NCI-H2196 treated with DMSO at 0.1 percent for 48 hours (cell line): ENCODE data around the gene PRM1.

ENCODE experiments used
- DNase-seq: peaks from one replicate; lab custom pipeline; 2025; ENCODE audit not compliant: unreplicated experiment; lab: John Stamatoyannopoulos, UW

PRM1 gene

DNA sequence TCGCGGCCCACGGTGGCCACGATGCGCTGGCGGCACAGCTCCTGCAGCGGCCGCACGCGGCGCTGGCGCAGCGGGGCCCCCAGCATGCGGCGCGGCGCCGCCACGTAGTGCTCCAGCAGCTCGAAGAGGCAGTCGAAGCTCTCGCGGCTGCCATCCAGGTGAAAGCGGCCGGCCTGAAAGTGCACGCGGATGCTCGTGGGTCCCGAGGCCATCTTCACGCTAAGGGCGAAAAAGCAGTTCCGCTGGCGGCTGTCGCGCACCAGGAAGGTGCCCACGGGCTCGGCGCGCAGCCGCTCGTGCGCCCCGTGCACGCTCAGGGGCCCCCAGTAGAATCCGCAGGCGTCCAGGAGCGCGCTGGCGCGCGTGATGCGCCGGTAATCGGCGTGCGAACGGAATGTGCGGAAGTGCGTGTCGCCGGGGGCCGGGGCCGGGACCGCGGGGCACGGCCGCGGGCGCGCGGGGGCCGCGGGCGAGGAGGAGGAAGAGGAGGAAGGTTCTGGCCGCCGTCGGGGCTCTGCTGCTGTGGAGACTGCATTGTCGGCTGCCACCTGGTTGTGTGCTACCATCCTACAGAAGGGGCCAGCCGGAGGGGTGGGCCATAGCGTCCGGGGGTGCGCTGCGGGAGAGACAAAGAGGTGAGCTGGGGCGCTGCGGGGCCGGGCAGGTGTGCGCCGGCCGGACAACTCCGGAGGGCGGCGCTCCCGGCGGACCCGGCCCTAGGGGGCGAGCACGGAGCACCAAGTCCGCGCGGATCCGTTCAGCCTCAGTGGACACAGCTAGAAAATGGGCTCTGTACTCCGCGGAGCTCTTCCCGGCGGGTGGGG is 26.0 kb downstream of the PRM1 start:
- DNase-seq = no peak

DNA sequence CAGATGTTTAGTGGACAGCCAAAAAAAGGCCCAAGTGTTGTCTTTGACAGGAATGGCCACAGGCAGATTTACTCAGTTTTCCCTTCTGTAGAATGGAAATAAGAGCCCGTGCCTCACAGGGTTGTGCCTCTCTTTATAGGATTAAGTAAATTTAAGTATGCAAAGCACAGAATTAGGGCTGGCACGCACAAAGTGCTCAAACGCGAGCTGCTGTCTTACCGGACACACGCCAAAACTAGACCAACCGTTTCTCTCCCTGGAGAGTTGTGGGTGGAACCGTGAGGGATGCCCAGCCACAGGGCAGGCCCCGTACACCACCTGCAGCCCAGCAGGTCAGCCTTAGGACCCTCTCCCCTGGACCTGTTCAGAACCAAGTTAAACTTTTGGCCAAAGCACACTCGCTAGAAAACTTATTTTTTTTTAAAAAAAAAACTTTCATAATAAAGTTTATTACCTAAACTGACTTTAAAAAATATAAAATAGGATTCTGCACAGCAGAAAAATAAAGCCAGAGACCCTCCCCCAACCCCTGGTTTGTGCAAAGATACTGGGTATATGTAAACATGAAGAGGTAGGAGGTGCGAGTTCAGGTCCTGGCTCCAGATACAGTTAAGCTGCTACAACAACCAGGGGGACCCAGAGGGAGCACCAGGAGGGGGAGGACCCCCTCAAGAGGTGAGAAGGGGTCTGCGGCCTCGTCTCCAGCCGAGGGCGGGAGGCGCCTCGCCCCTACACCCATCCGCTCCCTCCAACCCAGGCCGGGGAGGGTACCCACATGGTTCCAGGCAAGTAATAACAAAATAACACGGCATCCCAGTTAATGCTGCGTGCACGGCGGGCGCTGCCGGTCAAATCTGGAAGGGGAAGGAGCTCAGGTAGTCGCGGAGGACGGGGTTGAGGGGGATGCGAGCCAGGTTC is 26.9 kb downstream of the PRM1 start:
- DNase-seq = no peak

DNA sequence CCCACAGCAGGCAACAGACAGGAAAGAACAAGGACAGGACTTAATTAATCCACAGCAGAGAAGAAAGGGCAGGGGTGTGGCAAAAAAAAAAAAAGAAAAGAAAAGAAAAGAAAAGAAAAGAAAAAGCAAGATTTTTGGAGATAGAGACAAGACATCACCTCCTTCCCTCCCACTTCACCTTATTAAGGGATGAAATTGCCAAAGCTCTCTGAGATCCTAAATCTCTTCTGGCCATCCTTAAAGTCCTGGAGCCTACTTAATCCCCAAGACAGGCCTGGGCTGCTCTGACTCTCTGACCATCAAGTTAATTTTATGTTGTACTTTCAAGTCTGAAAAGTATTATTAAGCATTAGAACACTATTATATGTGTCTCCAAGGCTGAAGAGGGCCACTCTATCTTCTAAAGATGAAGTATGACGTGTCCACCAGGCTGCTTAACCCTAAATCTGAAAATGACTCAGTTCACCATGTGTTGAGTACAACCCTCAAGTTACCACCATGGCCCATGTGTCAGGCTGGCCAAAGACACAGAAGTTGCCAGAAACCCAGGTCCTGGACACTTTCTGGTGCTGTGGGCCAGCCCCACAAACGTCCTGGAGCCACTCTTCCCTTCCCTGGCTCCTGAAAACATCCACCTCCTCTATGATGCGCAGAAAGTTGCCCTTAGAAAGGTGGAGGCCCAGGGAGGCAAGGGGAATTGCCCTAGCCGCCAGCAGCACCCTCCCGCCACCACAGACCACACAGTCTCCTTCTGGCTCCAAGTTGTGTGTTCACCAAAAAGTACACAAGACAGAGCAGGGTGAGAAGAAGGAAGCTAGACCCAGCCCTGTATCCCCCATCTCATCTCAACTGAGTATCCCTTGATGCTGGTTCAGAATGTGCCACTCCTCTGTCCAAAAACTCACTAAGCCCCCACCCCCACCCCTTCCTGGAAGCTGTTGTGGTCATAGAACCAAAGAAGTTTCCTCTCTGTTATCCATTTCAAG is 27.8 kb downstream of the PRM1 start:
- no peak for DNase-seq

DNA sequence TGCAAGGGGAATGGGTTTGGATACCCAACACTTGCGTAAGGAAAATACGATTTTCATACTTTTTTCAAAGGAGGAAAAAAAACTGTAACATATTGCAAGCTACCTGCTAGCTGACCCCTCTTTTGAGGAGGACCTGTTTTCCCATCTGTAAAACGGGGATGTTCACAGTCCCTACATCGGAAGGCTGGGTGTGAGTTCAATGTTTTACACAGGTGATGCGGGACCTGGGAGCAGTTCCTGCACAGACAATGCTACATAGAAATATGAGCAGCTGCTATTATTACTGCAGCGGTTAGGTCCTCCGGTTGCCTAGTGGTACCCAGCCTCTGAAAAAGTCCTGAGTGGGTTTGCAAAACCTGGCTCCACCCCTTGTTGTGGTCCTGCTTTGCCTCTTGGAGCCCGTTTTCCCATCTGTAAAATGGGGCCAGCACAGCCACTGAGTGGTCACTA is 28.6 kb downstream of the PRM1 start:
- DNase-seq = no peak

DNA sequence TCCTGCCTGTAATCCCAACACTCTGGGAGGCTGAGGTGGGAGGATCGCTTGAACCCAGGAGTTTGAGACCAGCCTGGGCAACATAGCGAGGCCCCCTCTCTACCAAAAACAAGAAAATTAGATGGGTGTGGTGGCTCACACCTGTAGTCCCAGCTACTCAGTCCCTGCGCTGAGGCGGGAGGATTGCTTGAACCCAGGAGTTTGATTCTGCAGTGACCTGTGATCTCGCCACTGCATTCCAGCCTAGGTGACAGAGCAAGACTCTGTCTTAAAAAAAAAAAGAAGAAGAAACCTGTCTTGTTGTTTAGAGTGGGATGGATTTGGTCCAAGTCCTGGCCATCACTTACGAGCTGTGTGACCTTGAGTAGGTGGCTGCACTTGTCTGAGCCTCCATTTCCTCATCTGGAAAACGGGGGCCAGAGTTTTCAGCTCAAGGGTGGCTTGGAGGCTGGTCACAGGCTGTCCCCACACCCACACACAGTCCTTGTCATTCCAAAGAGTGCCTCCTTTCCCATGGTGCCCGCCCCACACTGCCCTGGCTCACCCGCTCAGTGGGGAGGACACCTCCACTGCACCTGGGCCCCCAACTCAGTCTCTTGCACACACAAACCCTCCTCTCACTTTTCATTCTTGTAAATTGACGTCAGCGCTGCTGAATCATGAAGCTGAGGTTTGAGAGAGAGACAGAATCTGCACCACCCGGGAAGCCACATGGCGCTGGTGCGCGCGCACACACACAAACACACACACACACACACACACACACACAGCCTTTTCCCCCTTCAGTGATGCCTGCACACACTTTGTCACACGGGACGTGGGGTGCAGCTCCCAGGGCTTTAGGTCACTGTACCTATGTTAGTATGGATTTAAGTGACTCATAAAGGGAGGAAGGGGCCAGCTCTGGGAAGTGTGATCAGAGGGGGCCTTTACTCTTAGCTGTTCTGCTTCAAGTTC is 29.3 kb downstream of the PRM1 start:
- DNase-seq = no peak

DNA sequence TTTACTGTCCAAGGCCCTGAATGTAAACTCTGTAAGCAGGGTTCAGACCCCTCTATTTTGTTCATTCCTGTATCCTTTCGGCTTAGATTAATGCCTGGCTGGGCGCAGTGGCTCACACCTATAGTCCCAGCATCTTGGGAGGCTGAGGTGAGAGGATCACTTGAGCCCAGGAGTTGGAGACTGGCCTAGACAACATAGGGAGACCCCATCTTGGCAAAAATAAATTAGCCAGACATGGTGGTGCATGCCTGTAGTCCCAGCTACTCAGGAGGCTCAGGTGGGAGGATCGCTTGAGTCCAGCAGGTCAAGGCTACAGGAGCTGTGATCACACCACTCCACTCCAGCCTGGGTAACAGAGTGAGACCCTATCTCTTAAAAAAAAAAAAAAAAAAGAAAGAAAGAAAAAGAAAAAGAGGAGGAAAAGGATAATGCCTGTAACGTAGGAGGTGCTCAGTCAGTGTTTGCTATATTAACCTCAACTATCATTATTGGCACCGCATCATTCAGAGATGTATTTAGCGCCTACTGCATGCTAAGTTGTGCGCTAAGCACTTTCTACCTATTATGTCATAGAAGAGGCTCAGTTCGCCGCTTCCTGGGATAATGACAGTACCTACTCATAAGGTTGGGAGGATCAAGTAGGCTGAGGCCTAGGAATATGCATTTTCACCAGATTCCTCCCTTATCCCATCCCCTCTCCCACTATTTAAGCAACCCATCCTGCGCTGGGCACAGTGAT is 30.2 kb downstream of the PRM1 start:
- DNase-seq = no peak

DNA sequence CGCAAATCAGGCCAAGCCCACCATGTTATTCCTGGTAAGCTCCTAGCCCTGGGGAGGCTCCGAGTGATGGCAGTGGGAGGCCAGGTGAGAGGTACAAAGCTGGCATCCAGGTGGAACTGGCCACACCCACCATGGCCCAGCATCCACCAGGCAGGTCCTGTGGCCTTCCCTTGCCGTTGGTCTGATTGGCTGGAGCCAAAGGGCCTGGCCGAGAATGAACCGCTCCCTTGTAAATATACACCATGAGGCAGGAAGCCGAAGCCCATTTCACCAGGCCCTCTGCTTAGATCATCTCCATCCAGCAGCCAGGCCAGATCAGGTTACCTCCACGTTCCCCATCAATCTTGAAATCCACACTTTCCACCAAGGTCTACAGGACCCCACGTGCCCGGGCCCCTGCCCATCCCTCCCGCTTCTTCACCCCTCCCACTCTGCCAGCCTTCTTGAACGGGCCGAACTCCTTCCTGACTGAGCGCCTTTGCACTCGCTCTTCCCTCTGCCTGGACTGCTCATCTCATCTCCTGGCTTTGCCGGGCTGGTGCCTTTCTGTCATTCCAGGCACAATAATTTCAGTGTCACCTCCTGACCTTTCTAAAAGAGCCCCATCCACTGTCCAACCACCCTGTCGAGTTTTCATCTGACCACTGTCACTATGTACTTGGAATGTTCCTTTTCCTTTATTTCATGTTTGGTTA is 30.9 kb downstream of the PRM1 start:
- peak; percentile 85 for DNase-seq

DNA sequence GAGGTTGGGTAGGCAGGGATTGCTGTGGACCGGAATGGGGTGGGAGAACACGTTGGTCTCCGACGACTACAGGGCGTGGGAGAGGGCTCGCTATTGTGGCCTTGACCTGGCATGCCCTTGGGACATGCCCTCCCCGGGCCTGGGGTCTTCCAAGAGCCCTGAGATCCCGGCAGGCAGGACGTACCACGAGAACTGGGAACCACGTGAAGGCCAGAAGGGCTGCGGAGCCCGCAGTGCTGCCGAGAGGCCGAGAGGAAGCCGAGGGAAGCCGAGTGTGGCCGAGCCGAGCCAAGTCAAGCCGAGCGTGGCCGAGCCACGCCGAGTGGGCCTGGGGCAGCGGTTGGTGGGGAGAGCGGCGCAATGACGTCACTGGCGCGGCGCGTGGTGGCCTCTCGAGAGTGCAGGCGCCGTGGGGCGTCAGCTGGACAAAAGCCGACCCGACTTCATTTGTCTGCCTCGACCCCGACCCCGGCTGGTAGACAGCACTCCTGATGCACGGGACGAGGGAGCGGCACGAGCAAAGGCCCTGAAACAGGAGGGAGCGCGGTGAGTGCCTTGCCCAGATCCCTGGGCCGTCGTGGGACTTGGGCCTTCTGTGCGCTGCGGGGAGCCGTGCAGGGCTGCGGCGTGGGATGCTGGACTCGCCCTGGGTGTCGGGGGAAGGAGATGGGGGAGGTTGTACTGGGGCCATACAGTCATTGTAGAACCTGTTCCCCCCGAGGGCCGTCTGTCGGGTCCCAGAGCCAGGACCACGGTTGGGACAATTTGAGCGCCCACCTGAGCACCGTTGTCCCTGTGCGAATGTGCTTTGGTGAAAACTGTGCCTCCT is 31.7 kb downstream of the PRM1 start:
- no peak for DNase-seq

DNA sequence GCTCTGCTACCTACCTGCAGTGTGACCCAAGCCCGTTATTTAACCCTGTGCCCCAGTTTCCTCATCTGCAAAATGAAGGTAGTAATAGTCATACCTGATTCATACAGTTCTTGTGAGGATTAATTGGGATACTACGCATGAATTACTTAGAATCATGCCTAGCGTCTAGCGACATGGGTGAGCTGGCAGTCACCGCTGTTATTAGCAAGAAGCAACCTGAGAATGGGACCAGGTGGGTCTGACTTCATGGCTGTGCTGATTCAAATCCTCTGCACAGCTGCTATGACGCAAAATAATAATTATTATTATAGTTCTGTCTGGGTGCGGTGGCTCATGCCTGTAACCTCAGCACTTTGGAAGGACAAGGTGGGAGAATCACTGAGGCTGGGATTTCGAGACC is 33.0 kb downstream of the PRM1 start:
- no peak for DNase-seq

DNA sequence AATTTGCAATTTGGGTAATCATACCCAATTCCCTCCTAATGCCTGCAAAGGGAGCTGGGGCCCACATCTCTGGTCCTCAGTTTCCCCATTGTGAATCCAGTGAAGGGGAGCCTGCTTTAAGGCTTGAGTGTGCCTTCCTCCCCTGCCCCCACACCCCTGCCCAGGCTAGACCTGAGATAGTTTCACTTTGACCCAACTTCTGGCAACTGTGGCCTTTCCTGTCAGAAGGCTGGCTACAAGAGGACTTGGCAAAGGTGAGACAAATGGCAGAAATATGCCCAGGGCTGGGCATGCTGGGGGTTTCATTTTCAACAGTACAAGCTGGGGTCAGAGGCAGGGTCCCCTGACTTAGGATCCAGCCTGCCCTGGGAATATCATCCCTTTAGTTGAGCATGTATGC is 35.1 kb downstream of the PRM1 start:
- DNase-seq = no peak

DNA sequence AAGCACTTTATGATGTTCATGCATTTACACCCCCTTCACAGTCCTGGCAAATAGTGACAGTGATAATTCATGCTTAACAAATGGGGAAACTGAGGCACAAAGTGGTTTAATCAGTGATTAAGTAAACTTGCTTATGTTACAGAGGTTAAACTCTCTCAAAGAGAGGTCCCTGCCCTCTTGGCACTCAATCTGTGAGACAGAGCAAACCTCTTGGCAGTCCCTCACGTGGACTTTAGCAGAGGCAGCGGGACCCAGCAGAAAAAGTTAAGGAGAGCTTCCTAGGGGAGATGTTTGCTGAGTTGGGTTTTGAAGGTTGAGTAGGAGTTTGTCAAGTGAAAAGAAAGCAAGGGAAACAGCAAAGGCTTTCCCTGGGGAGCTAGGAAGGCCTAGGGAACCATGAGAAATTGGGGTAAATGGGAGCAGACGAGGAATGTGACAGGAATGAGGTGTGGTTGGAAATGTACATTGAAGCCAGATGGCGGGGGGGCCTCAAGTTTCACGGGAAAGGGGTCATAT is 35.9 kb downstream of the PRM1 start:
- no peak for DNase-seq

DNA sequence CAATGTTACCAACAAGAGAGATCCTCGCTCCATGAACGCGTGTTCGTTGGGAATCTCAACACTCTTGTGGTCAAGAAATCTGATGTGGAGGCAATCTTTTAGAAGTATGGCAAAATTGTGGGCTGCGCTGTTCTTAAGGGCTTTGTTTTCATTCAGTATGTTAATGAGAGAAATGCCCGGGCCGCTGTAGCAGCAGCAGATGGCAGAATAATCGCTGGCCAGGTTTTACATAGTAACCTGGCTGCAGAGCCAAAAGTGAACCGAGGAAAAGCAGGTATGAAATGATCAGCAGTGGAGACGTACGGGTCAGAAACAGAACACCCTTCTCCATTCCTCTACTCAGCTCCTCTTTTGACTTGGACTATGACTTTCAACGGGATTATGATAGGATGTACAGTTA is 38.5 kb downstream of the PRM1 start:
- no peak for DNase-seq

DNA sequence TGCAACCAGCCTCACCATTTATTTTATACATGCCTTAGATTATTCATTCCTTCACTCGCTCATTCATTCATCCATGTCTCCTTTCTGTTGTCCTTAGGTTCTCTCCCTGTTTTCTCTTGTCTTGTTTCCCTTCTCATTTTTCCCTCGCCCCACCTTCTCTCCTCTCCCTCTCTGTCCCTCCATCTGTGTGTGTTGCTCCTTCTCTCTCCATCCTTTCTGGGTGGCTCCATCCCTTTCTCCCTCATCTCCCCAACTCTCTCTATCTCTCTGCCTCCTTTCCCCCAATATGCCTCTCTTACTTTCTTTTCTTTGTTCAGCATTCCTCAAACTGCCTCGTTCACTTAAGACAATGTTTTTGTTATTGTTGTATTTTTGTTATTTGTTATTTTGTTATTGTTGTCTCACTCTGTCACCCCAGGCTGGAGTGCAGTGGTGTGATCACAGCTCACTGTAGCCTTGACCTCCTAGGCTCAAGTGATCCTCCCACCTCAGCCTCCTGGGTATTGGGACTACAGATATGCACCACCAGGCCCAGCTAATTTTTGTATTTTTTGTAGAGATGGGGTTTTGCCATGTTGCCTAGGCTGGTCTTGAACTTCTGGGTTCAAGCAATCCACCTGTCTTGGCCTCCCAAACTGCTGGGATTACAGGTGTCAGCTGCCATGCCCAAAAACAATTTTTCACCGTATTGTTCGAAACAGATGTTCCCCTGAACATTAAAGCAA is 39.5 kb downstream of the PRM1 start:
- no peak for DNase-seq

DNA sequence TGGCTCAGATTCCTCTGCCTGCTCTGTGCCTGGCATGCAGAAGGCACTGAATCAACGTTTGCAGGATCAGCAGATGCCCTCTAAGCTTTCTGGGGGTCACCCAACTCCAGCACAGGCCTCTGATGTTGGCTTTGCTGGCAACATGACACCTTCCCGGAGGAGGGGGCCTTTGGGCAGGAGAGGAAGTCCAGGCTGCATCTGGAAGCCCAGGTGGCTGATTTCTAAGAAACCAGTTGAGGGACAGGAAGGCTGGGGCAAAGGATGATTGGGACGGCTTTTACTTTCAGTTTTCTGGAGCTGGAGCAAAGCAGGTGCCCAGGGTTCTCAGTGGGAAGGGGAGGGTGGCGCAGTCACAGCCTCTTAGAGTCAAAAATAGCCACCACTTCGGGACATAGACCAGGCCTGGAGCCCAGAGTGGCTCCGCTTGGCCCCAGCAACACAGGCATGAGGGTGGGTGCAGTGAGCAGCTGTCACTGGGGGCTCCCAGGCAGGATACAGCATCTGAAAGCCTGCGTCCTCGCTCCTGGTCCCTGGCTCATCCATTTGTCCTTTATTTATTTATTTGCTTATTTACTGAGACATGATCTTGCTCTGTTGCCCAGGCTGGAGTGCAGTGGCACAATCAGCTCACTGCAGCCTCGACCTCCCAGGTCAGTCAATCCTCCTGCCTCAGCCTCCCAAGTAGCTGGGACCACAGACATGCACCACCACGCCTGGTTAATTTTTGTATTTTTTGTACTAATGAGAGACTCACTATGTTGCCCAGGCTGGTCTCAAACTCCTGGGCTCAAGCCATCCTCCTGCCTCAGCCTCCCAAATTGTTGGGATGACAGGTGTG is 40.3 kb downstream of the PRM1 start:
- DNase-seq = peak; percentile 41

DNA sequence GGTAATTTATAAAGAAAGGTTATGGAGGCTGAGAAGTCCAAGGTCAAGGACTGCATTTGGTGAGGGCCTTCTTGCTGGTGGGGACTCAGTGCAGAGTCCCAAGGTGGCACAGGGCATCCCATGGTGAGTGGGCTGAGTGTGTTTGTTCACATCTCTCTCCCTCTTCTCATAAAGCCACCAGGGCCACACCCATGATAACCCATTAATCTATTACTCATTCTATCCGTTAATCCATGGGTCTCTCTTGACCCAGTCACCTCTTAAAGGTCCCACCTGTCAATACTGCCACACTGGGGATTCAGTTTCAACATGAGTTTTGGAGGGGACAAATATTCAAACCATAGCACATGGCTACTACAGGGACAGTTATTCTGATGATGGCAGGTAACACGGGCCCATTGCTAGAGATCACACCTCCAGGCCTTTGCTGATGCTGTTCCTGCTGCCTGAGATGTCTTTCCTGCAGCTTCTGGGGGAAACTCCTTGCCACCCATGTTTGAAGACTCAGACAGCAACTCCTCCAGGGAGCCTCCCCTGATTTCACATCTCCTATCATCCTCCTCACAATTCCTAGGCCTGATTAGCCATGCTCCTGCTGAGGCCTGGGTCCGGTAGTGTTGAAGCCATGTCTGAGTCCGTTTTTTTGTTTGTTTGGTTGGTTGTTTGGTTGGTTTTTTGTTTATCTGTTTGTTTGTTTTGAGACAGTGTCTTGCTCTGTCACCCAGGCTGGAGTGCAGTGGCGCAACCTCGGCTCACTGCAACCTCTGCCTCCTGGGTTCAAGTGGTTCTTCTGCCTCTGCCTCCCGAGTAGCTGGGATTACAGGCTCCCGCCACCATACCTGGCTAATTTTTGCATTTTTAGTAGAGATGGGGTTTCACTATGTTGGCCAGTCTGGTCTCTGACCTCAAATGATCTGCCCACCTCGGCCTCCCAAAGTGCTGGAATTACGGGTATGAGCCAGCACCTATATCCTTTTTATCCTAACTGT is 41.2 kb downstream of the PRM1 start:
- DNase-seq = no peak
